ENCODE results near the gene MT1E. TPM values are rescaled to one million over a fixed set of nuclear protein-coding genes. Genes with fewer than 3 reads are reported as not detected.

The MT1E gene
- total and polyA plus RNA-seq, 4 donors = 29.5 to 55.8 (median 37.5) TPM

DNA sequence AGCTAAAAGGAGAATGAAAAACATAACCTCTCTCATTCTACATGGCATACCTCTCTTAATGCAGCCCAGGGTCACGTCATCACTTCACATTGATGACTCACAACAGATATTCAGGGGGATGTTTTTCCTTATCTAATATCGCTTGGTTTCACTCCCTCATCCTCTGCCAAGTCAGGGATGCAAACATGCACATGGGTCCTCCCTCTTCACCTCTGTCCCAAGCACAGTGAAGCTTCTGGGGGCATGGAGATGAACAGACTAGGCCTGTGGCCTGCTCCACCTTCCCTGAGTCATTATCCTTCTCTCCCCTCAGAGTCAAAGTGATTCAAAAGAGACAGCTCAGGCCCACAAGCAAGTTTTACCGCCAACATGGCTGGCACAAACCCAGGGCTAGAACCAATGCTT, 19.5 kb upstream of the MT1E start:
- Histone ChIP-seq H3K36me3 (ENCODE audit: control insufficient read depth, insufficient read depth, low read length) (no peaks in the 10 kb centered on the region), H3K4me3 (ENCODE audit: low read depth, low read length) (no peak overlapping the region), H3K27ac (ENCODE audit: low read depth, low read length) (peak overlapping the region; percentile 87), H3K4me1 (ENCODE audit: control insufficient read depth, insufficient read depth, low read length) (peaks cover 43% of the 10 kb centered on the region), H3K27me3 (ENCODE audit: control insufficient read depth, insufficient read depth, low read length) (peaks cover 21% of the 10 kb centered on the region), H3K9me3 (ENCODE audit: control insufficient read depth, insufficient read depth, low read length) (no peaks in the 10 kb centered on the region)
- DNase-seq (ENCODE audit: low read depth in 4 of 6, low spot score in 6 of 6) = no peak
- WGBS (ENCODE audit: insufficient coverage) = 82% methylated on average over 2 of the region's 3 CpGs

DNA sequence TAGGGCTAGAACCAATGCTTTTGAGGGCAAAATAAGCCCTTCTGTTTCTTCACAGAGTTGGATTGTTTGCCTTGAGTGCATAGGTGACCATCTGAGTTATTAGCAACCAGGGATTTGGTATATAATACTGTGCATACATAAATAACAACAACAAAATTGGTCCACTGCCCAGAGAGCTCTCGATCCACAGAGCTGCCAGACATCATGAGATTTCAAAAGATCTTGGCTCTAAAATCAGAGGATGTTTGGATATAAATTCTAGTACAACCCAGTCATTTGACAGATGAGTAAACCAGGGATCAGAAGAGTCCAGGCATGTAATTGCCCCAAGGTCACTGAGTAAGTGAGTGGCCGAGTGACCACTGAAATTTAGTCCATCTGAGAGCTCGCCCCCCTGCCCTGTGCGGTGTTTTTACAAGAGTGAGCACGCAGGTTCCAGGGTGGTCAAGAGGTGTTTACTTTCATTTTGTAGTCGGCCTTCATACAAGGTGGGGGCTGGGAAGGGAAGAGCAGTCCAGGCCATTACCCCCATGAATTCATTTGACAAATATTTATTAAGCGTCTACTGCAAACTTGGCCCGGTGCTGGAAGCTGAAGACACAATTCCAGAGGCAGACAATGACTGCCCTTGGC, 19.0 kb upstream of the MT1E start:
- H3K27me3 ChIP-seq (ENCODE audit: control insufficient read depth, insufficient read depth, low read length) = peaks cover 24% of the 10 kb centered on the region
- no peak overlapping the region for H3K4me3 ChIP-seq (ENCODE audit: low read depth, low read length)
- no peaks in the 10 kb centered on the region for H3K36me3 ChIP-seq (ENCODE audit: control insufficient read depth, insufficient read depth, low read length)
- WGBS (ENCODE audit: insufficient coverage) = 65% methylated on average over 2 of the region's 8 CpGs
- peak overlapping the region; percentile 87 for H3K27ac ChIP-seq (ENCODE audit: low read depth, low read length)
- H3K4me1 ChIP-seq (ENCODE audit: control insufficient read depth, insufficient read depth, low read length) = peaks cover 42% of the 10 kb centered on the region
- no peaks in the 10 kb centered on the region for H3K9me3 ChIP-seq (ENCODE audit: control insufficient read depth, insufficient read depth, low read length)
- peak in 2 of 6 donors; percentile 30 to 77 for DNase-seq (ENCODE audit: low read depth in 4 of 6, low spot score in 6 of 6)

DNA sequence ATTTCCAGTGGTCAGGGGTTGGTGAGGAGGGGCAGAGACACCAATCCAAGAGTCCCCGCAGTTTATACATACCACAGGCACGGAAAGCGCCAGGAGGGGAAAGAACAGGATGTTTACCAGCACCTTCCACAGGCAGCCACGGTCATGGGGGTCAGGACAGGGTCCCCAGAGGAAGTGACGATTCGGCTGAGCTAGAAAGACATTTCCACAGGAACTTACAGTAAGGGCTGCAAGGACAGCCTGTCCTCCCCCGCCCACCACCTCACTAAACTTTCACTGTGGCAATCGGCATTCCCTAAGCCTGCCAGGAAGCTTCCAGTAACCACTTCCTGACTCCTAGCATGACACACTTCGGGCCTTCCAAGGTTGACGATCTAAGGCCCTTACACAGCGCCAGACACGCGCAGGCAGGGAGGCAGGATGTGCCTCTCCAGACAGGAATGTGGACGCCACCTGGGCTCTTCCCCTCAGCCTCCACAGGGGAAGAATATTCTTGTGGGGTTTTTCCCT, 18.4 kb upstream of the MT1E start:
- DNase-seq (ENCODE audit: low read depth in 4 of 6, low spot score in 6 of 6) = peak in 1 of 6 donors; percentile 48
- Histone ChIP-seq H3K27ac (ENCODE audit: low read depth, low read length) (peak overlapping the region; percentile 87), H3K4me1 (ENCODE audit: control insufficient read depth, insufficient read depth, low read length) (peaks cover 42% of the 10 kb centered on the region), H3K36me3 (ENCODE audit: control insufficient read depth, insufficient read depth, low read length) (no peaks in the 10 kb centered on the region), H3K27me3 (ENCODE audit: control insufficient read depth, insufficient read depth, low read length) (peaks cover 26% of the 10 kb centered on the region), H3K9me3 (ENCODE audit: control insufficient read depth, insufficient read depth, low read length) (no peaks in the 10 kb centered on the region), H3K4me3 (ENCODE audit: low read depth, low read length) (no peak overlapping the region)
- 80% methylated on average over 13 of the region's 14 CpGs for WGBS (ENCODE audit: insufficient coverage)

DNA sequence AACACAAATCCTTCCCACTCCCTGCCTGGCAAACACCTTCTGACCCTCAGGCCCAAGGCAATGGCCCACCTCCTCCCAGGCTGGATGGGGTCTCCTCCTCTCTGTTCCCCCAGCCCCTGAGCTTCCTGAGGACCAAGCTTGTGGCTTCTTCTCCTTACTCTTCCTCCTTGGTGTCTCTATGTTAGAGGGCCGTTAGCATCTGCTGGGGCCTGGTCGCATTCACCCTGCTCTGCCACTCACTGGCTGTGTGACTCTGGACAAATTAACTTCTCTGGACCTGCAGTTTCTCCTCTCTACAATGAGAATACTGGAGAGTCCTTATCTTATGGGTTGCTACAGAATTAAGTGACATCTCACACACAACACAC, 17.9 kb upstream of the MT1E start:
- no CpG with 5 or more reads among the region's 2 CpGs for WGBS (ENCODE audit: insufficient coverage)
- H3K4me1 ChIP-seq (ENCODE audit: control insufficient read depth, insufficient read depth, low read length) = peaks cover 42% of the 10 kb centered on the region
- peak overlapping the region; percentile 47 for H3K4me3 ChIP-seq (ENCODE audit: low read depth, low read length)
- H3K9me3 ChIP-seq (ENCODE audit: control insufficient read depth, insufficient read depth, low read length) = no peaks in the 10 kb centered on the region
- H3K36me3 ChIP-seq (ENCODE audit: control insufficient read depth, insufficient read depth, low read length) = no peaks in the 10 kb centered on the region
- no peak for DNase-seq (ENCODE audit: low read depth in 4 of 6, low spot score in 6 of 6)
- H3K27me3 ChIP-seq (ENCODE audit: control insufficient read depth, insufficient read depth, low read length) = peaks cover 26% of the 10 kb centered on the region
- H3K27ac ChIP-seq (ENCODE audit: low read depth, low read length) = peak overlapping the region; percentile 87

DNA sequence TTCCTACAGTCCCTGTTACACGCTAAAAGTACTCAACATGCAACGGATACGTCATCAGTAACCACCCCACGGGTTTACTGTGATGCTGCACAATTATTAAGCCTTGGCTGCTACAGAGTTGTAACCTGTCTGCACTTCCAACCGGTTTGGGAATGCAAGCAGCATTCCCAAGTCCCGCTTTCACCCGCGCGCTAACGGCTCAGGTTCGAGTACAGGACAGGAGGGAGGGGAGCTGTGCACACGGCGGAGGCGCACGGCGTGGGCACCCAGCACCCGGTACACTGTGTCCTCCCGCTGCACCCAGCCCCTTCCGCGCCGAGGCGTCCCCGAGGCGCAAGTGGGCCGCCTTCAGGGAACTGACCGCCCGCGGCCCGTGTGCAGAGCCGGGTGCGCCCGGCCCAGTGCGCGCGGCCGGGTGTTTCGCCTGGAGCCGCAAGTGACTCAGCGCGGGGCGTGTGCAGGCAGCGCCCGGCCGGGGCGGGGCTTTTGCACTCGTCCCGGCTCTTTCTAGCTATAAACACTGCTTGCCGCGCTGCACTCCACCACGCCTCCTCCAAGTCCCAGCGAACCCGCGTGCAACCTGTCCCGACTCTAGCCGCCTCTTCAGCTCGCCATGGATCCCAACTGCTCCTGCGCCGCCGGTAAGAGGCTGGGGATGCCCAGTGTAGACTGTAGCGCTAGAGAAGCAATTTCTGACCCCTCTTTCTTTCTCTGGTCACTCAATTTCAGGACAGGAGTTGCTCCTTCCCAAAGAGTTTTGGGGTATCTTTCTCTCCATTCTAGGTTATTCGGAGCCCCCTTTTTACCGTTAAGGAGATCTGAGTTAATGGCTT, 17.3 kb upstream of the MT1E start, which contains the start of gene MT2A:
Gene MT2A, plus strand, starts transcription at position 542 of the 833 bp plus-strand sequence. Its CDS starts 72 bp downstream, at position 614.
- Histone ChIP-seq H3K4me3 (ENCODE audit: low read depth, low read length) (peak within 1 kb of the TSS; percentile 58), H3K36me3 (ENCODE audit: control insufficient read depth, insufficient read depth, low read length) (no peaks in the 10 kb centered on the region), H3K27me3 (ENCODE audit: control insufficient read depth, insufficient read depth, low read length) (peaks cover 26% of the 10 kb centered on the region), H3K9me3 (ENCODE audit: control insufficient read depth, insufficient read depth, low read length) (no peaks in the 10 kb centered on the region), H3K4me1 (ENCODE audit: control insufficient read depth, insufficient read depth, low read length) (peaks cover 42% of the 10 kb centered on the region), H3K27ac (ENCODE audit: low read depth, low read length) (peak within 1 kb of the TSS; percentile 87)
- peak in 2 of 6 donors; percentile 88 to 94 for DNase-seq (ENCODE audit: low read depth in 4 of 6, low spot score in 6 of 6)
- 9% methylated on average over 56 of the region's 62 CpGs for WGBS (ENCODE audit: insufficient coverage)

DNA sequence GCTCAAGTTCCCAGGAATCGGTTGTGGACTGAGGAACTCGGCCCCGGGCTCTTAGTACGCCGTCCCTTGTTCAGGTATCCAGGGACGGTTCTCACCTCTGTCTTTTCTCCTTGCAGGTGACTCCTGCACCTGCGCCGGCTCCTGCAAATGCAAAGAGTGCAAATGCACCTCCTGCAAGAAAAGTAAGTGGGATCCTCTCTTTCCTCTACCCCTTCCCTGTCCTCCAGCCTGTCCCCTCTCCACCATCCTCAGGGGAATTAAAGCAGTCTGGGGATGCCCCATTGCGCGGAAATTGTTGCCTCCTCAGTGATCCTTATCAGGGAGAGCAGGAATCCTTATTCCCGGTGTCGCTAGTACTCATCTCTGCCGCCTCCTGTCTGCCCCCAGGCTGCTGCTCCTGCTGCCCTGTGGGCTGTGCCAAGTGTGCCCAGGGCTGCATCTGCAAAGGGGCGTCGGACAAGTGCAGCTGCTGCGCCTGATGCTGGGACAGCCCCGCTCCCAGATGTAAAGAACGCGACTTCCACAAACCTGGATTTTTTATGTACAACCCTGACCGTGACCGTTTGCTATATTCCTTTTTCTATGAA, 16.6 kb upstream of the MT1E start:
- peak overlapping the region; percentile 58 for H3K4me3 ChIP-seq (ENCODE audit: low read depth, low read length)
- under 1% methylated on average over 15 of the region's 21 CpGs for WGBS (ENCODE audit: insufficient coverage)
- peak overlapping the region; percentile 80 for H3K27ac ChIP-seq (ENCODE audit: low read depth, low read length)
- peaks cover 42% of the 10 kb centered on the region for H3K4me1 ChIP-seq (ENCODE audit: control insufficient read depth, insufficient read depth, low read length)
- peak in 2 of 6 donors; percentile 11 to 25 for DNase-seq (ENCODE audit: low read depth in 4 of 6, low spot score in 6 of 6)
- H3K36me3 ChIP-seq (ENCODE audit: control insufficient read depth, insufficient read depth, low read length) = no peaks in the 10 kb centered on the region
- peaks cover 26% of the 10 kb centered on the region for H3K27me3 ChIP-seq (ENCODE audit: control insufficient read depth, insufficient read depth, low read length)
- no peaks in the 10 kb centered on the region for H3K9me3 ChIP-seq (ENCODE audit: control insufficient read depth, insufficient read depth, low read length)

DNA sequence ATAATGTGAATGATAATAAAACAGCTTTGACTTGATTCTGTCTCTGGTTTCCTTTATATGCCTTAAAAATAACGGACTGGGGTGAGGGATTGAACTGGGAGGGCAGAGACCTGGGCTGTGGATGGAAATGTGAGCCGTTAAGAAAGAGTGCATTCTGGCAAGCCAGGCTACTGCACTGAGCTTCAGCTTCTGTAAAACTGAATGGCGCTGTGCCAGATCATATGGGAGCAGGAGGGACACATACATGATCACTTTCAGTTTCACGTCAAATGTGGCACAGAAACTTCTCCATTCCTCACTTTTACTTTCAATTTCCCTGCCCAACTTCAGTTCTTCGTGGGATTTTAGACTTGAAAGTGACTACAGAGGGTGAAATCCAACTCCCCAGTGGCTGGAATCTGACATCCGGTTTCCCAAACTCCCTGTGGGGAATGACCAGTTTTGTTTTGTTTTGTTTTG, 16.1 kb upstream of the MT1E start:
- Histone ChIP-seq H3K36me3 (ENCODE audit: control insufficient read depth, insufficient read depth, low read length) (no peaks in the 10 kb centered on the region), H3K4me3 (ENCODE audit: low read depth, low read length) (peak overlapping the region; percentile 58), H3K27me3 (ENCODE audit: control insufficient read depth, insufficient read depth, low read length) (peaks cover 26% of the 10 kb centered on the region), H3K9me3 (ENCODE audit: control insufficient read depth, insufficient read depth, low read length) (no peaks in the 10 kb centered on the region), H3K4me1 (ENCODE audit: control insufficient read depth, insufficient read depth, low read length) (peaks cover 42% of the 10 kb centered on the region), H3K27ac (ENCODE audit: low read depth, low read length) (peak overlapping the region; percentile 80)
- 7% methylated on average over 3 of the region's 6 CpGs for WGBS (ENCODE audit: insufficient coverage)
- DNase-seq (ENCODE audit: low read depth in 4 of 6, low spot score in 6 of 6) = peak in 2 of 6 donors; percentile 67 to 80

DNA sequence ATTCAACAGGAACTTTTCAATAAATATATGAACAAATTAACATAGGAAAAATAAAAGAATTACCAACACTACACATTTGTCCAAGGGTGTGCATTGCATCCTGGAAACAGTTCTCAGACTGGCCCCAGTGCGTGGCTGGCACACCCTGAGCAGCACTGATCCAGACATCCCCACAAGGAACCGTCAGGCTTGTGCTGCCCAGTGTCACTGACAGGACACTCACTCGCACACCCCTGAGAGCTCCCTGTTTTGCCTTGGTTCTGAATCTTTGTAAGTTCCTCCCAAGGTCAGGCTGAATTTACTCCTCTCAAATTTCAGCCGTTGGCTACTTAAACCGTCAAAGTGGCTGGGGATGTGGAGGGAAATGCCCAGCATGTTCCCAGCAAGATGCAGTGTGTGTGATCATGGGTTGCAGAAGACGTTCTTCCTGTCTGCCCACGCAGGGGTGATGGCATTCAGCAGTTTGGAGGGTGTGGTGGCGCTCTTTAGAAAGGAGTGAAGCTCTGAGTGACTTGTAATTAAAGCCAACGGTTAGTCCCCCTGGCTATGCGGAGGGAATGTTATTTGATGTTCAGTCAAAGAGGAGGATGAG, 15.5 kb upstream of the MT1E start:
- peak overlapping the region; percentile 58 for H3K4me3 ChIP-seq (ENCODE audit: low read depth, low read length)
- WGBS (ENCODE audit: insufficient coverage) = 26% methylated on average over 9 of the region's 10 CpGs
- H3K4me1 ChIP-seq (ENCODE audit: control insufficient read depth, insufficient read depth, low read length) = peaks cover 42% of the 10 kb centered on the region
- DNase-seq (ENCODE audit: low read depth in 4 of 6, low spot score in 6 of 6) = peak in 2 of 6 donors; percentile 2 to 41
- peak overlapping the region; percentile 80 for H3K27ac ChIP-seq (ENCODE audit: low read depth, low read length)
- no peaks in the 10 kb centered on the region for H3K9me3 ChIP-seq (ENCODE audit: control insufficient read depth, insufficient read depth, low read length)
- H3K27me3 ChIP-seq (ENCODE audit: control insufficient read depth, insufficient read depth, low read length) = peaks cover 26% of the 10 kb centered on the region
- no peaks in the 10 kb centered on the region for H3K36me3 ChIP-seq (ENCODE audit: control insufficient read depth, insufficient read depth, low read length)

DNA sequence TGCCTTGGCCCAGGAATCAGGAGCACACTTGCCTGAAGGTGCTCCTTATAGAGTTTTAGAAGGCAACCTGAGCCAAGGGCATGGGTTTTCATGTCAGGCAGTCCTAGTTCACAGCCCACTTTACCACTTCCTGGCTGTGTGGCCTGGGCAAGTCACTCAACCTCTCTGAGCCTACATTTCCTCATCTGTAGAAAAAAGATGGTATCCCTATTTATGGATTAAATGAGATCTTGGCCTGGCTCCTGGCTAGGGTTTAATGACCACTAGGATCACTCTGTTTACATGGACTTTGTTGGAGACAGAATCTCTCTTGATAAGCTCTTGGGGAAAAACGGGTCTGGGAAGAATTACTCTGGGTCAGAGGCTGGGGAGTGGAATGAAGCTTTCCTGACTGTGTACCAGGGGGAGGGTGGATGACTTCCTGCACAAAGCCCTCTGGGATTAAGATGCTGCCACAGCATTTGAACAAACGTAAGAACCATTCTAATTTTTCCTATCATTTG, 14.9 kb upstream of the MT1E start:
- H3K9me3 ChIP-seq (ENCODE audit: control insufficient read depth, insufficient read depth, low read length) = no peaks in the 10 kb centered on the region
- no peak overlapping the region for H3K4me3 ChIP-seq (ENCODE audit: low read depth, low read length)
- WGBS (ENCODE audit: insufficient coverage) = 44% methylated on average over 2 of the region's 2 CpGs
- H3K27me3 ChIP-seq (ENCODE audit: control insufficient read depth, insufficient read depth, low read length) = peaks cover 26% of the 10 kb centered on the region
- peaks cover 42% of the 10 kb centered on the region for H3K4me1 ChIP-seq (ENCODE audit: control insufficient read depth, insufficient read depth, low read length)
- no peaks in the 10 kb centered on the region for H3K36me3 ChIP-seq (ENCODE audit: control insufficient read depth, insufficient read depth, low read length)
- peak overlapping the region; percentile 80 for H3K27ac ChIP-seq (ENCODE audit: low read depth, low read length)
- DNase-seq (ENCODE audit: low read depth in 4 of 6, low spot score in 6 of 6) = no peak

Data from spinal cord (tissue), 10 donors.